Liver (tissue), 3 donors: ENCODE measurements around the gene ATXN1.

Experiments
- ATF3 ChIP-seq: IDR thresholded peaks from 2 replicates; pipeline ENCODE4 v1.6.1; 2016; ENCODE audit warnings: antibody characterized with exemption
- CTCF ChIP-seq: fragments of 150-350 bp; IDR thresholded peaks from 2 replicates; pipeline ENCODE4 v1.5.1; 2017; ENCODE audit warnings: improper control_type of control experiment, low read depth, low read length; ENCODE audit not compliant: missing input control
- JUND ChIP-seq, 2 donors: IDR thresholded peaks; 2 replicates each; pipeline ENCODE4 v1.6.1; 2016; ENCODE audit warnings: antibody characterized with exemption in 2 of 2
- RAD21 ChIP-seq, 2 donors: IDR thresholded peaks; 2 replicates each; pipeline ENCODE4 v1.6.1; 2016; ENCODE audit warnings: antibody characterized with exemption in 2 of 2, mild to moderate bottlenecking in 2 of 2
- SP1 ChIP-seq: IDR thresholded peaks from 2 replicates; pipeline ENCODE4 v1.6.1; 2018; ENCODE audit warnings: antibody characterized with exemption, mild to moderate bottlenecking
- ZBTB33 ChIP-seq: IDR thresholded peaks from 2 replicates; pipeline ENCODE4 v1.6.1; 2016; ENCODE audit warnings: antibody characterized with exemption
- donor health status: healthy.
- donor health status: healthy.

- TF ChIP-seq RAD21 (IDR thresholded peaks at IDR 0.05), result no peak
- TF ChIP-seq JUND (IDR thresholded peaks at IDR 0.05), result no peak
- TF ChIP-seq ZBTB33, result no peak
- TF ChIP-seq CTCF, result no peak
- TF ChIP-seq SP1, result no peak
- TF ChIP-seq ATF3, result no peak
Measured at GRCh38 chr6:16508959-16509358, 252.3 kb downstream of the ATXN1 start.
